GM23338 (cell line): ENCODE measurements around the gene RASGRF2.

Experiments used
- CREB1 ChIP-seq: fragments of 250-450 bp; sonication (Bioruptor Pico); IDR thresholded peaks from 2 replicates; pipeline ENCODE4 v1.5.0; 2020; ENCODE audit warnings: low read depth, mild to moderate bottlenecking, moderate library complexity
- EZH2 ChIP-seq: fragments of 200-600 bp; sonication (generic); IDR thresholded peaks from one replicate; pipeline ENCODE4 v1.8.0; 2017; ENCODE audit warnings: antibody characterized with exemption, mild to moderate bottlenecking, low read depth; ENCODE audit not compliant: unreplicated experiment
- EZH2phosphoT487 ChIP-seq: fragments of 200-600 bp; sonication (generic); IDR thresholded peaks from one replicate; pipeline ENCODE4 v1.8.1; 2018; ENCODE audit warnings: antibody characterized with exemption; ENCODE audit not compliant: unreplicated experiment
- JUNB ChIP-seq: IDR thresholded peaks from one replicate; pipeline ENCODE4 v1.6.1; 2016; ENCODE audit warnings: antibody characterized with exemption; ENCODE audit not compliant: unreplicated experiment
- POLR2AphosphoS5 ChIP-seq: IDR thresholded peaks from 2 replicates; pipeline ENCODE4 v1.6.1; 2016; ENCODE audit warnings: antibody characterized with exemption, low read depth
- TF ChIP-seq, protein P1 (sequence below), 2 experiments: fragments of 200-600 bp in 1 of 2; sonication (generic) in 1 of 2; conservative IDR thresholded peaks; 2 replicates each; pipeline versions ENCODE4 v1.5.1 to v1.6.1; 2016 to 2017; ENCODE audit warnings: antibody characterized with exemption in 2 of 2, low read depth in 2 of 2, mild to moderate bottlenecking in 2 of 2, moderate library complexity in 1 of 2

DNA sequence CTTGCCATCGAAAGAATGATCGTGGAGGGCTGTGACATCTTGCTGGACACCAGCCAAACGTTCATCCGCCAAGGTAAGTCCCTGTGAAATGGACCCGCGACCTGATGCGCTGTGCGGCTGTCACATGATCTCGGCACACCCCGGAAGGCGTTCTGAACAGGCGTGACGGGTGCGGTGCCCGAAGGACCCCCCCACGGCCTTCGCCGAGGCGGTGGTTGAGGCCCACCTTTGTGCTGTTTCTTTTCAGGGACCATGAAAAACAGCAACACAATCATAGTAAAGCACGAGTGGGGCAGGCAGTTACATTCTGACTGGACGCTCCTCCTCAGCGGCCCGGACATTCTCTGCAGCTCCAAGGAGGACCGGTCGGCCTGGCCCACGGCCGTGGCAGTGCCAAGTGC lies 126.7 kb downstream of the RASGRF2 start:
- TF ChIP-seq, protein P1, sequence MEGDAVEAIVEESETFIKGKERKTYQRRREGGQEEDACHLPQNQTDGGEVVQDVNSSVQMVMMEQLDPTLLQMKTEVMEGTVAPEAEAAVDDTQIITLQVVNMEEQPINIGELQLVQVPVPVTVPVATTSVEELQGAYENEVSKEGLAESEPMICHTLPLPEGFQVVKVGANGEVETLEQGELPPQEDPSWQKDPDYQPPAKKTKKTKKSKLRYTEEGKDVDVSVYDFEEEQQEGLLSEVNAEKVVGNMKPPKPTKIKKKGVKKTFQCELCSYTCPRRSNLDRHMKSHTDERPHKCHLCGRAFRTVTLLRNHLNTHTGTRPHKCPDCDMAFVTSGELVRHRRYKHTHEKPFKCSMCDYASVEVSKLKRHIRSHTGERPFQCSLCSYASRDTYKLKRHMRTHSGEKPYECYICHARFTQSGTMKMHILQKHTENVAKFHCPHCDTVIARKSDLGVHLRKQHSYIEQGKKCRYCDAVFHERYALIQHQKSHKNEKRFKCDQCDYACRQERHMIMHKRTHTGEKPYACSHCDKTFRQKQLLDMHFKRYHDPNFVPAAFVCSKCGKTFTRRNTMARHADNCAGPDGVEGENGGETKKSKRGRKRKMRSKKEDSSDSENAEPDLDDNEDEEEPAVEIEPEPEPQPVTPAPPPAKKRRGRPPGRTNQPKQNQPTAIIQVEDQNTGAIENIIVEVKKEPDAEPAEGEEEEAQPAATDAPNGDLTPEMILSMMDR (conservative IDR thresholded peaks at IDR 0.05; ENCODE audit: low read depth in 2 of 2) = no peak
- TF ChIP-seq EZH2phosphoT487 (no peak), CREB1 (CRISPR knock-in tag) (no peak), POLR2AphosphoS5 (no peak), EZH2 (no peak), JUNB (no peak)
